Measurements from ENCODE around the gene RSAD1.

RSAD1 gene

GRCh38 chr17:50458270-50458669 lies 20.4 kb upstream of the RSAD1 start:
- DNase-seq (ENCODE audit: low spot score): no peak

GRCh38 chr17:50458701-50459676 lies 19.7 kb upstream of the RSAD1 start:
- DNase-seq (ENCODE audit: low spot score): peak; percentile 84

DNA sequence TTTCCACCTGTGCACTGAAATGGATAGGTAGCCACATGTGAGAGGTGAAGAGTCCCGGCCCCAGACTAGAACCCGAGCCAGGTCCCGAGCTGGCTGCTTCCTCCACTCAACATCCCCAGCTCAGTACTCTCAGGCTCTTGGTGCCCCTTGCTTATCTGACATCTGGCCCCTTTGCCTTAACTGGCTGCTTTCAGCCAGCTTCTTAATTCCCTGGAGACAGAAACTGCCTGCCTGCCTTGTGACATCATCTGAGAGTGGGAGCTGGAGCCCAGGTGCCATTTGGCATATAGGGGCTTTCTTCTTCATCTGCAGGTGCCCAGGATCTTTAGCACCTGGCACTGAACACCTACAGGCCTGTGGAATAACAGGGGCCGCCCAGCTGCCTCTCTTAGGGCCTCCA lies 18.9 kb upstream of the RSAD1 start:
- DNase-seq (ENCODE audit: low spot score): no peak

DNA sequence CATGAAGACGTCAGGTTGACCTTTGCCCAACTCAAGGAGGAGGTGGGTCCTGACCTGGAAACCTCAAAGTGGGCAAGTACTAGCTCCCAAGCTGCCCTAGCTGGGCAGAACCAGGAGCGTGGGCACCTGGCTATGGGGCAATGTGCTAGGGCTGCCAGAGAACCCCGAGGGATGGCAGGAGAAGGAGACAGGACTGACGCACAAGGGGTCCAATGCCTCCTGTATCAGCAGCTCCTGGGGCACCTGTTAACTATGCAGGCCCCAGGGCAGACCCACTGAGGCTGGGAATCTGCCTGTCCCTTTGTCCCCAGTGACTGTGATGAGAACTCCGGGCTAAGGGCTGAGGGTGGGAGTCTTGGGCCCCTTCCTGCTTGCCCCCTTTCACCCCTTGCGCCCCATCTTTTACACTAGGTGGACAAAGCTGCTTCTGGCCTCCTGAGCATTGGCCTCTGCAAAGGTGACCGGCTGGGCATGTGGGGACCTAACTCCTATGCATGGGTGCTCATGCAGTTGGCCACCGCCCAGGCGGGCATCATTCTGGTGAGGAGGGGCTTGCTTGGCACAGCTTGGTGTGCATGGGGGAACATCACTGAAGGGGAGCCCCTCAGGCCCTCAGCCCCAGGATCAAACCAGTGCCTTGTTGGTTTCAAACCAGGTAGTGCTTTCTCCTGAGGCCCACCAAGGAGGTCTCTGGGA lies 17.7 kb upstream of the RSAD1 start:
- no peak for DNase-seq (ENCODE audit: low spot score)

GRCh38 chr17:50461550-50462132 lies 17.0 kb upstream of the RSAD1 start:
- DNase-seq (ENCODE audit: low spot score): no peak

DNA sequence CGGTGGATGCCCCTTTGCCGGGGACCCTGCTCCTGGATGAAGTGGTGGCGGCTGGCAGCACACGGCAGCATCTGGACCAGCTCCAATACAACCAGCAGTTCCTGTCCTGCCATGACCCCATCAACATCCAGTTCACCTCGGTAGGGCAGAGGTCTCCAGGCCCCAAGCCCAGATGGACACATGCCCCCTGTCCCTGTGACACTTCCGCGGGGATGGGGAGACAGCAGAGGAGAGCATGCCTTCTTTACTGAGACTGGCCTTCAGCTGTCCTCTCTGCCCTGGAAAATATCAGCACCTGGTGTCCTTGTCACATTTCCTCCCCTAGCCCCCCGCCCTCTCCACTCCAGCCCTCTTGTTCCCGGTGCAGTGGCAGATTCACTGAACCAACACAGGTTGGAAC lies 16.2 kb upstream of the RSAD1 start:
- no peak for DNase-seq (ENCODE audit: low spot score)

DNA sequence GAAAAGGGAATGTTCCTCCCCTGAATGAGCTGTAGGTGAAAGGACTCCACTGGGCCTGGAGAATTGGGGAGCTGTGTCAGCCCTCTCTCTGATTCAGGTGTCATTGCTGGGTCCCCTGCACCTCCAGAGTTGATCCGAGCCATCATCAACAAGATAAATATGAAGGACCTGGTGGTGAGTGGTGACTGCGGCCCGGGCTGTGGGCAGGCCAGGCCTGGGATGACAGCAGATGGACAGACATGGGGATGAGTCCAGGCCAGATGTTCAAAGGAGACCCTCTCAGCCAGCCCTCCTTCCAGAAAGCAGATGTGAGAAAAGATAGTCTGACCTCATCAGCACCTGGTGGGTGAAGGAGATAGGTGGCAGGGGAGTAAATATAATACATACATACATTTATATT lies 14.5 kb upstream of the RSAD1 start:
- no peak for DNase-seq (ENCODE audit: low spot score)

DNA sequence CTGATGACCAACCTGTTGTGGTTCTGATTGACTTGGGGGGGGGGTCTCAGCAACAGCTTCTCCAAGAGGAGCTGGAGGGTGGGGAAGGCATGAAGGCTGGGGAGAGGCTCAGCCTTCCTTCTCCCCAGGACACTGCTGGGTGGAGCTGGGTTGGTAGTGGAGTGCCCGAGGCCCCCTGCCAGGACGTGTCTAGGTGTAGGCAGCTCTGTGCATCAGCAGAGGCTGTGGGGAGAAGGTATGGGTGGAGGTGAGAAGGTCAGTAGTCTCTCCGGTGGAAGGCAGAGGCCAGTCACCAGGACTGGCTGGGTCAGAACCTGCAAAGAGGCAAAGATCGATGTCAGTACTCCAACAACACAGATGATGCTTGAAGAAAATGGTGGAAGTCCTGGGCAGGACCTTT lies 13.9 kb upstream of the RSAD1 start:
- no peak for DNase-seq (ENCODE audit: low spot score)

DNA sequence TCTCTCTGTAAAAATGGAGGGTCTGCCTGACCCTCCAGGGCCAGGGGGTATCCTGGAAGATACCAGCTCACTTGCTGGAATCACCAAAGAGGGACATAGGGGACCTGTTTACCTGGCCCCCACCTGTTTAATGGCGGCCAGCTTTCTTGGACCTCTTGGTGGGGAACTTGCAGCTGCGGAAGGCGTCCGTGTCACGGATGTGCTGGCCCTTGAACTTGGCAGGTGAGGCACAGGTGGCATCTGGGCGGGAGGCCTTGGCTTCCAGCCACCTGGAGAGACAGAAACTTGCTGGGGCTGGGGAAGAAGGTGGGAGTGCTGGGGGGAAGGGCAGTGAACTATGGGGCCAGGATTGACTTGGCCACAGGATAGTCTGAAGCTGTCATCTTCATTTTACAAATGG lies 13.5 kb upstream of the RSAD1 start:
- DNase-seq (ENCODE audit: low spot score): no peak

- DNase-seq (ENCODE audit: low spot score): no peak
Measured at GRCh38 chr17:50465635-50466034, 13.0 kb upstream of the RSAD1 start.

DNA sequence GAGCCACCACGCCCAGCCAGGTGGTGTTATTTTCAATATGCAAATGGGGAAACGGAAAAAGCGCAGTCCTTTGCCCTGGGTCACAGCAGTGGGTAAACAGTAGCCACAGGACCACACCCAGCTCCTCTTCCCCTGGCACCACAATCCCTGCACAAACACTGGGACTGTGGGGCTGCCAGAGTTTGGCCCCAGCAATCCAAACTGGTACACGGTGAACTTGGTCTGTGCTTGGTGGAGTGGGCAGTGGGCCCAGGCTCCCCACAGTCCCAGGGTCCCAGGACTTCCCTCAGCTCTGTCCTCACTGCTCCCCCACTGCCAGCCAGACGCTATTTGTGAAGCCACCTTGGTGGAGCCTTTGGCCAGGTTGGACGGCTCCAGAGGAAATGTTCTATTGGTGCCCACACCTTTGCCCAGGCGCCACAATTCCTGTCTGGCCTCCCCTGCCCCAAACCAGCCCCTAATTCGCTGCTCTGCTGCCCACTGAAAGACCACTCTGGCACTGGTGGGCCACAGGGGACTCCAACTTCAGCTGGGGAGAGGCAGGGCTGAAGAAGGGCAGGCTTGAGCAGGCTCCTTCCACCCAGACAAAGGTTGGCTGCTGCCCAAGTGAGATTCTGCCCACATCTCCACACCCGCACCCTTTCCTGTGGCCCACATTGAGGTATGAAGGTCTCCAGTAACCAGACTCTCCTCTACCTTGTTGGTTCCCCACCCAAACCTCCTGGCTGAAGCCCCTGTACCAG lies 12.1 kb upstream of the RSAD1 start:
- no peak for DNase-seq (ENCODE audit: low spot score)

DNA sequence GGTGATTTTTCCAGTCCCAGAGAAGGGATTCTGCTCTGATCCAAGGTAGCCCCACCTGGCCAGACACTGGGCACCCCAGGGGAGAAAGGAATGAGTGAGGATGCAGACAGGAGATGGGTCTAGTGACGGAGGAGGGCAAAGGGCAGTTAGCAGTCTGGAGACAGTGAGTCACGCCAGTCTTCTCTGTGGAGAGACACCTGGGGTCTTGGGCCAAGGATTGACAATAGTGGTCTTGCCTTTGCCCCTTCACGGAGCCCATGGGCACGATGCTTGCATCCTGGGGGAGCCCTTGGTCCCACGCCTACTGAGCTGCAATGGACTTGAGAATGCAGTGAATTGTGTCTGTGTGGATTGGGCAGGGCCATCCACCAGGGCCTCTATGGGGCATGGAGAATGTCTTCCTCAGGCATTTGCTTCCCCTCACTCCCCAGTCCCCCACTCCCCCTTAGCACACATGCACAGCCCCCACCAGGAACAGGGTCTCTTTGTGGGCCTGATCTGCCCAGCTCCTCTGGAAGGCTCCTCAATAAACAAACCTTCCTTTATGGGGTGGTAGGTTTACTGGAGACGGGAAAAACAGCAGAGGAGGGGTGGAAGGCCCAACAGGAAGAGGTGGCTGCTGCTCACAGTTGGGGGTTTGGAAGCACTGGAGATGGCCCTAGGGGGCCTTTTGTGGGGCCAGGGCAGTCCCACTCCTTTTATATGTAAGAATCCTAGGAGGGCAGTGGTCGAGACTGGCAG lies 11.4 kb upstream of the RSAD1 start:
- no peak for DNase-seq (ENCODE audit: low spot score)

DNA sequence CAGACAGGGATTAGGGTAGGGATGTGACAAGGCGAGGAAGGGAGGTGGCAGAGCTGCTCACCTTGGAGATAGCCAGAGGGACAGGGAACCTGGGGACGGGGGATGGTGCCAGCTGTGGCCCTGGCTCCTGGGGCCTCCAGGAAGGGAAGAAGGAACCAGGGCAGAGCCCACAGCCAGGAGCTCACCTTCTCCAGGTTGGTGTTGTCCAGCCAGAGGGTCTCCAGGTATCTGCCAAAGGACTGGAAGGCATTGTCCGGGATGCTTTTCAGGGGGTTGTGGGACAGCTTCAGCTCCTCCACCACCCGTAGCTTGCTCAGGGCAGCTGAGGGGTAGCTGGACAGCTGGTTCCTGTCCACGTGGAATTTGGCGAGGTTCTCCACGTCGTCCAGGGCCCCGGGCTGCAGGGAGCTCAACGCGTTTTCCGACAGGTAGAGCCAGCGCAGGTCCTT lies 10.8 kb upstream of the RSAD1 start:
- no peak for DNase-seq (ENCODE audit: low spot score)

DNA sequence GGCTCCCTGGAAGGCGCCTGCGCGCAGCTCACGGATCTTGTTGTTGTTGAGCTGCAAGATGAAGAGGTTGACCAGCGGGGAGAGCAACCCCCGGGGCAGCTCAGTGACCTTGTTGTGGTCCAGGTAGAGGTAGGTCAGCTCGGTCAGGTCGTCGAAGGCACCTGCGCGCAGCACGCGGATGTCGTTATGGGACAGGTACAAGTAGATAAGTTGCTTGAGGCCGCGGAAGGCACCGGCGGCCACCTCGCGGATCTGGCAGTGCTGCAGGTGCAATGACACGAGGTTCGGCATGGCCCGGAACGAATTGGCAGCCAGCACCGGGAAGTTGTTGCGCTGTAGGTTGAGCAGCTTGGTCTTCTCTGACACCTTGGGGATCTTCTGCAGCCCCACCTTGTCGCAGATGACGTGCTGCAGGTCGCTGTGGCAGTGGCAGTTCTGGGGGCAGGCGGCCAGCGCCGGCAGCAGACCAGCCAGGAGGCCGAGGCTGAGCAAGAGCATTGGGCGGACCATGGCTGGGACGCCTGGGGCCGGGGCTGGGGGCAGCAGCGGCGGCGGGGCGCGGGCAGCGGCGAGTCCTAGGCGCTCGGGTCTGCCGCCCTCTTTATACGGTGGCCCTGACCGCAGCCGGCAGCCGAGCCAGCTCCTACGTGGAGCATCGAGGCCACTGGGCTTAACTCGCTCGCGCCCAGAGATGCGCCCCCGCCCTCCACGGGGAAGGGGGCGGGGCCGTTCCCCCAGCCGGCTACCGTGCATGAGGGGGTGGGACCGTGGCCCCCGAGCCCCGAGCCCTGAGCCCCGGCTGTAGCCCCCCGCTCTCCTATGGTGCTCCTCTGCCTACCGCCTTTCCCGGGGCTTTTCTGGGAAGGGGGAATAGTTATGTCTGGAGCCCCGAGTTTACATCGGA lies 10.1 kb upstream of the RSAD1 start, which contains the start of gene CHAD:
Gene CHAD, minus strand, starts transcription at position 577 of the 904 bp plus-strand sequence. Its CDS starts 67 bp downstream, at position 510.
- DNase-seq (ENCODE audit: low spot score): no peak

DNA sequence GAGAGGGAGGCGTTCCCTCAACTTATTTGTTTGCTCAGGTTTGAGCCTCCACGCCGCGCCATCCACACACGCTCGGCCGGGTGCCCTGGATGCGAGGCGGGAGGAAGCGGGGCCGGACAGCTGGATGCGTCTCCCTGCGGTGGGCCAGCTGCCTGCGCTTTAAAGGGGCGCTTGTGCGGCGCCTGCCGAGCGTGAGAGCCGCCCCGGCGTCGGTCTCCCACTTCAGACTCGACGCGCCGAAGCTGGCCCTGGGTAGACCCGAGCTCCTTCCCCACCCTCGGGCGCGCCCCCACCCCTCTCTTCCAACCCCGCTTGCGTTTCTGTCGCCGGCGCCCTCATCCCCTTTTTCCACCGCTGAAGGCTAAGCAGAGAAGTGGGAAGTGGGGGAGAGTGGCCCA lies 9.5 kb upstream of the RSAD1 start:
- DNase-seq (ENCODE audit: low spot score): no peak

GRCh38 chr17:50469671-50470305 lies 8.9 kb upstream of the RSAD1 start:
- no peak for DNase-seq (ENCODE audit: low spot score)

DNA sequence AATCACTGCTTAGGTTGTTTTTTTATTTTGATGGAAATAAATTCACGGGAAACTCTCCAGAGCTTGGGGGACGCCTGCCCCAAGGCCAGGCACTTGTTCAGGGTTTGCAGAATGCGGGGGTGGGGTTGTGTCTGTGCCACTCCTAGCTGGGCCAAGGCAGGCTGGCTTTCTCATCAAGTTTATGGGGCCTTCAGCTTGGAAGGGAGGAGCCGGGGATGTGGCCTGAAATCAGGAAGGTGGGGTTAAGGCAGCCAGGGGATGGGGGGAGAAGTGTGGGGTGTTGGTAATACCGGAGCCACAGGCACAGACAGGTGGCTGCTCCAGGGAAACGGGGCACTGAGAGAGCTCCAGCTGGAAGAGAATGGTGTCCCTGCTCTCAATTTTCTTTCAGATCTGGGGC lies 8.2 kb upstream of the RSAD1 start:
- no peak for DNase-seq (ENCODE audit: low spot score)

DNA sequence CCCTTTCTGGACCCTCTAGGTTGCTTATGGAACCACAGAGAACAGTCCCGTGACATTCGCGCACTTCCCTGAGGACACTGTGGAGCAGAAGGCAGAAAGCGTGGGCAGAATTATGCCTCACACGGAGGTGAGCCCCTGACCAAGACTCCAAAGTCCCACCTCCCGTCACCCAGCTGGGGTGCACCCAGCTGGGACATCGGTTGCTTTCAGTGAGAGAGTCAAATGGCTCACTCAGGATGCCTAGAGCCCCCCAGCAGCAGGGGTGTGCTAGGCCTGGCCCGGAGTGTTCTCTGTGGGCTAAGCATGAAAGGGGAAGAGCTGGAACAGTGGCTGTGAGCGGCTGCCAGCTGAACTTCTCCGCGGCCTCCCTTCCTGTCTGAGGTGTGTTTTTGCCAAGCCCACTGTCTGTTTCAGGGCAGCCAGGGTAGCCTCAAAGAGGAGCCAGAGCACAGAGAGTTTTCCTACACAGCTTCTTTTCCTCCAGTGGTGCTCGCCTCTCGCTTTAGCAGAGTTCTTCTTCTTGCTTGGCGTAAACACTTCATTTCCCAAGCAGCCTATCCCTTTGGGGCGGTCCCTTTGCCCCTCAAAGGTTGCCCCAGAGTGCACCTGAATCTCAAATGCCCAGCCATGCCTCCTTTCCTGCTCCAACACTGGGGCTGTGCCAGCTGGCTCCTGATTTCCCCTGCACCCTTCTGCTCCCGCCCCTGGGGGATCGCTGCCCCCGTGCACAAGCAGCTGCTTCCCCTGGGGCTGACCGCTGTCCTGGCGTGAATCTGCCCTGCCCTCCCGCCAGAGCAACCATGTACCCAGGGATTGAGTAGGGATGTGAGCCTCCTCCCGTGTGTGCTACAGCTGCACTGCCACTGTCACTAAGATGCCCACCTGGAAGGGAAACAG lies 7.4 kb upstream of the RSAD1 start:
- DNase-seq (ENCODE audit: low spot score): no peak

DNA sequence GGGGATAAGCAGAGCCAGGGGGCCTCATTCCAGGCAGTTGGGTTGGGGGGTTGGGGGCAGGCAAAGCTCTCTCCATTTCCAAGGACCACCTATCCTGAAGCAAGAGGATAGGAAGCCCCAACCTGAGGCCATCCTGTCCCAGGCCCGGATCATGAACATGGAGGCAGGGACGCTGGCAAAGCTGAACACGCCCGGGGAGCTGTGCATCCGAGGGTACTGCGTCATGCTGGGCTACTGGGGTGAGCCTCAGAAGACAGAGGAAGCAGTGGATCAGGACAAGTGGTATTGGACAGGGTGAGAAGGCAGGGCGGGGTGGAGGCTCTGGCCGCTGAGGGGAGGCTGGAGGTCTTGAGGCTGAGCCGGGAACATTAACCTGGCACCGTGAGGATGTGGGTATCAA lies 6.4 kb upstream of the RSAD1 start:
- no peak for DNase-seq (ENCODE audit: low spot score)
